ENCODE results near the gene NUP188. TPM values are rescaled to one million over a fixed set of nuclear protein-coding genes. Genes with fewer than 3 reads are reported as not detected.
"Not testable (repeated sequence)": the region's sequence is repeated elsewhere in the genome, so short reads cannot be mapped to it uniquely, and the experiment has no call there.

Gene NUP188
- total and polyA plus RNA-seq, 2 donors (not counting 1 experiment from before 2014, with no cell fraction given): 42.8 to 83.6 TPM

DNA sequence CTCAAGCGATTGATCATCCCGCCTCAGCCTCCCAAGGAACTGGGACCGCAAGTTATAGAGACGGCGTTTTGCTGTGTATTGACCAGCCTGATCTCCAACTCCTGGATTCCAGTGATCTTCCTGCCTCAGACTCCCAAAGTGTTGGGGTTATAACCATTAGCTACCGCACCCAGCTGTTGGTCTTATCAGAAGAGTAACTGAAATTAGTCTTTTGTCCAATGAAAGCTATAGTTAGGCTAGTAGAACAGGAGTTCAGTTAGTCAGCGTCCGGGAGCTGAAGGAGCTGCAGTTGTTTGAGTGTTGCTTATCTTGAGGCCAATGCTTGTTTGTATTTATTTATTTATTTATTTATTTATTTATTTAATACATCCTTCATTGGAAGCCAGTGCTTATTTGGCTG lies 85.7 kb downstream of the NUP188 start:
- no peak overlapping the region for H3K4me3 Mint-ChIP-seq
- WGBS (ENCODE audit: insufficient coverage): 60% methylated on average over 3 of the region's 8 CpGs
- H3K4me1 ChIP-seq (ENCODE audit: control insufficient read depth in 2 of 2, insufficient read depth in 2 of 2, low read length in 2 of 2): peaks cover 16 to 21% of the 10 kb centered on the region in 2 donors

DNA sequence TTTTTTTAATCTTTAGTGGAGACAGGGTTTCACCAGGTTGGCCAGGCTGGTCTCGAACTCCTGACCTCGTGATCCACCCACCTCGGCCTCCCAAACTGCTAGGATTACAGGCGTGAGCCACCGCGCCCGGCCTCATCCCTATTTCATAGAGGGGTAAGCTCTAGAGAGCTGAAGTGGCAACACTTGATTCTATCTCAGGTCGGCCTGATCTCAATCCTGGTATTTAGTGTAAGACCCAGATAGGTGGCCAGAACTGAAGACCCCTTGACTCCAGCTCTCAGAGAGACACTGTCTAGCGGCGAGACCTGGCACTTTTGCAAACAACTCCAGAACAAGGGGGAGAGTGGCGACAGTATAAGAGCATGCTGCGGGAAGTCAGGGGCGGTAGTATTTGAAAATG lies 88.3 kb downstream of the NUP188 start:
- not testable (repeated sequence) for H3K9me3 ChIP-seq (ENCODE audit: control extremely low read depth in 1 of 3, control insufficient read depth in 2 of 3, insufficient read depth in 1 of 3, low read length in 2 of 3); DNase-seq; H3K27me3 ChIP-seq (replicated peaks in 1 of 4; ENCODE audit: control extremely low read depth in 1 of 4, control insufficient read depth in 3 of 4, insufficient read depth in 4 of 4, low read length in 3 of 4); H3K36me3 ChIP-seq (replicated peaks in 1 of 2; ENCODE audit: control extremely low read depth in 1 of 2, control insufficient read depth in 1 of 2, extremely low read depth in 1 of 2, insufficient read depth in 2 of 2, low read length in 1 of 2); H3K27me3 Mint-ChIP-seq; H3K9me3 Mint-ChIP-seq (ENCODE audit: insufficient read depth)
- H3K79me2 ChIP-seq (ENCODE audit: control insufficient read depth, insufficient read depth, low read length): peaks cover 44% of the 10 kb centered on the region
- H3K4me1 ChIP-seq (ENCODE audit: control insufficient read depth in 2 of 2, insufficient read depth in 2 of 2, low read length in 2 of 2): peaks cover 19 to 25% of the 10 kb centered on the region in 2 donors
- peak overlapping the region; percentile 97 for H2AFZ ChIP-seq (ENCODE audit: insufficient read depth, low read depth, low read length, poor library complexity, severe bottlenecking)
- peak overlapping the region; percentile 21 to 98 (median 50) for H3K4me3 ChIP-seq (ENCODE audit: control extremely low read depth in 1 of 5, extremely low read depth in 1 of 5, insufficient read depth in 1 of 5, low read depth in 2 of 5, low read length in 4 of 5)
- CTCF ChIA-PET: interaction anchor here (0.5 to 1.0 kb wide), 2 partner anchors 42 to 886 kb away, joined by 3 to 4 read pairs; no protein-coding TSS in a partner anchor
- peaks cover 29% of the 10 kb centered on the region for H4K20me1 ChIP-seq (ENCODE audit: control insufficient read depth, insufficient read depth, low read length, poor library complexity, severe bottlenecking)
- peak overlapping the region; percentile 93 for H3K9ac ChIP-seq (ENCODE audit: low read length)
- 57% methylated on average over 8 of the region's 13 CpGs for WGBS (ENCODE audit: insufficient coverage)
- intact Hi-C loops (cut with micrococcal nuclease): loop anchor here (1.0 to 2.0 kb wide), 5 partner anchors 8 to 907 kb away; partner anchors contain the start of genes NTMT1, PTPA and SH3GLB2
- POLR2A ChIA-PET: interaction anchor here (0.6 to 2.8 kb wide), 5 partner anchors 8 to 484 kb away, joined by 3 to 13 read pairs (median 4); partner anchors contain the start of genes DOLPP1 and SH3GLB2
- H3K4me2 ChIP-seq (replicated peaks; ENCODE audit: low read depth, low read length, poor library complexity, severe bottlenecking): peak overlapping the region; percentile 92
- H3K4me3 Mint-ChIP-seq: peak overlapping the region; percentile 97
- peak; percentile 2 for ATAC-seq (ENCODE audit: low read depth)
- H3K27ac Mint-ChIP-seq: peak overlapping the region; percentile 85
- peak overlapping the region; percentile 9 to 72 for H3K27ac ChIP-seq (ENCODE audit: low read length in 2 of 2)
- peaks cover 34% of the 10 kb centered on the region for H3K4me1 Mint-ChIP-seq

More for the DNA sequence above, 85.7 kb downstream of the NUP188 start:
- ChIA-PET CTCF (interaction anchor here (1.0 kb wide), 1 partner anchor 40 kb away, joined by 3 read pairs; no protein-coding TSS in a partner anchor), POLR2A (interaction anchor here (0.6 kb wide), 1 partner anchor 153 kb away, joined by 5 read pairs; no protein-coding TSS in a partner anchor)
- Histone ChIP-seq H3K9me3 (ENCODE audit: control extremely low read depth in 1 of 3, control insufficient read depth in 2 of 3, insufficient read depth in 1 of 3, low read length in 2 of 3) (no peaks in the 10 kb centered on the region), H3K4me2 (replicated peaks; ENCODE audit: low read depth, low read length, poor library complexity, severe bottlenecking) (no peak overlapping the region), H3K4me3 (ENCODE audit: control extremely low read depth in 1 of 5, extremely low read depth in 1 of 5, insufficient read depth in 1 of 5, low read depth in 2 of 5, low read length in 4 of 5) (no peak overlapping the region), H3K27me3 (replicated peaks in 1 of 4; ENCODE audit: control extremely low read depth in 1 of 4, control insufficient read depth in 3 of 4, insufficient read depth in 4 of 4, low read length in 3 of 4) (no peaks in the 10 kb centered on the region), H3K27ac (ENCODE audit: low read length in 2 of 2) (no peak overlapping the region), H3K36me3 (replicated peaks in 1 of 2; ENCODE audit: control extremely low read depth in 1 of 2, control insufficient read depth in 1 of 2, extremely low read depth in 1 of 2, insufficient read depth in 2 of 2, low read length in 1 of 2) (no peaks in the 10 kb centered on the region), H3K9ac (ENCODE audit: low read length) (no peak overlapping the region), H4K20me1 (ENCODE audit: control insufficient read depth, insufficient read depth, low read length, poor library complexity, severe bottlenecking) (peaks cover 15% of the 10 kb centered on the region), H2AFZ (ENCODE audit: insufficient read depth, low read depth, low read length, poor library complexity, severe bottlenecking) (no peak overlapping the region), H3K79me2 (ENCODE audit: control insufficient read depth, insufficient read depth, low read length) (peaks cover 22% of the 10 kb centered on the region)
- H3K4me1 Mint-ChIP-seq: peaks cover 26% of the 10 kb centered on the region
- H3K9me3 Mint-ChIP-seq (ENCODE audit: insufficient read depth): no peaks in the 10 kb centered on the region
- no peaks in the 10 kb centered on the region for H3K27me3 Mint-ChIP-seq
- no peak for ATAC-seq (ENCODE audit: low read depth)
- intact Hi-C loops (cut with micrococcal nuclease): no loop called here
- TF ChIP-seq, protein P1, sequence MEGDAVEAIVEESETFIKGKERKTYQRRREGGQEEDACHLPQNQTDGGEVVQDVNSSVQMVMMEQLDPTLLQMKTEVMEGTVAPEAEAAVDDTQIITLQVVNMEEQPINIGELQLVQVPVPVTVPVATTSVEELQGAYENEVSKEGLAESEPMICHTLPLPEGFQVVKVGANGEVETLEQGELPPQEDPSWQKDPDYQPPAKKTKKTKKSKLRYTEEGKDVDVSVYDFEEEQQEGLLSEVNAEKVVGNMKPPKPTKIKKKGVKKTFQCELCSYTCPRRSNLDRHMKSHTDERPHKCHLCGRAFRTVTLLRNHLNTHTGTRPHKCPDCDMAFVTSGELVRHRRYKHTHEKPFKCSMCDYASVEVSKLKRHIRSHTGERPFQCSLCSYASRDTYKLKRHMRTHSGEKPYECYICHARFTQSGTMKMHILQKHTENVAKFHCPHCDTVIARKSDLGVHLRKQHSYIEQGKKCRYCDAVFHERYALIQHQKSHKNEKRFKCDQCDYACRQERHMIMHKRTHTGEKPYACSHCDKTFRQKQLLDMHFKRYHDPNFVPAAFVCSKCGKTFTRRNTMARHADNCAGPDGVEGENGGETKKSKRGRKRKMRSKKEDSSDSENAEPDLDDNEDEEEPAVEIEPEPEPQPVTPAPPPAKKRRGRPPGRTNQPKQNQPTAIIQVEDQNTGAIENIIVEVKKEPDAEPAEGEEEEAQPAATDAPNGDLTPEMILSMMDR (IDR thresholded peaks at IDR 0.05): no peak
- TF ChIP-seq EZH2 (IDR thresholded peaks at IDR 0.05; ENCODE audit: borderline replicate concordance, insufficient read depth, low read depth, low read length, poor library complexity, severe bottlenecking): no peak
- no peak for DNase-seq
- no peak overlapping the region for H3K27ac Mint-ChIP-seq

Measured in B cell (primary cell).